ENCODE results near the gene P2RY2.

P2RY2 gene

DNA sequence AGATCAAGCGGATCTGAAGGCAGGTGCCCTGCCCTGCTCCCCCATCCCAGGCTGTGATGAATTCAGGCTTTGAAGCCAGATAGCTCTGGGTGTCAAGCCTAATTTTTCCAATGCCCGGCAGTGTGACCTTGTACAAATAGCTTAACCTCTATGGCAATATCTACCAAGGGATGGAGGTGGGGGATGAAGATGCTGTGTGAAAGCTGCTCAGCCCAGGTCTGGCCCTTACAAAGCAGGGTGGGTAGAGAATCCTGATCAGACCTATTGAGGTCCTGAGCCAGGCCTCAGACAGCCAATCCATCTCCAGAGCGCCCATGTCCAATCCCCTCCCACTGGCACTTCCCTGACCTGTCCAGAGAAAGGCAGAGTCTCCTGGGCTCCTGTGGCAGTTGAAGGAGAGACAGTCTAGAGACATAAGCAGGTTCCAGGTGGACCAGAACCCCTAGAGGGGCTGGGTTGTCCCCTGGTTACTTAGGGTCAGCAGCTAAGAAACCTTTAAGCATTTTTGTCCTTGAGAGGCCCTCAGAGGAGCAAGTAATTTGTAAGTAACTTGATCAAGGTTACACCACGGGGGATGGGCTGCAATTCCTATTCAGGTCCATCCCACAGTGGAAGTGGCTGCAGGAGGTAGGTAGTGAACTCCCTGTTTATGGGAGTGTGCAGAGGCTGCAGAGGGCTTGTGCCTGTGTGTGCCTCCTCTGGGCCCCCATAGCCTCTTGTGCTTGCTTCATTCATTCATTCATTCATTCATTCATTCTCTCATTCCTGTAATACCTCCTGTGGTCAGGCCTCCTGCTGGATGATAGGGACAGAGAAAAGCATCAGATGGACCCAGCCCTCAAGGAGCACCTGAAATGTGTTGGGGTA, 10.4 kb downstream of the P2RY2 start:
- H3K79me2 ChIP-seq (ENCODE audit: insufficient read depth, low read length) = no peaks in the 10 kb centered on the region
- no peaks in the 10 kb centered on the region for H3F3A ChIP-seq (ENCODE audit: insufficient read depth)
- H3K4me3 ChIP-seq (ENCODE audit: insufficient read depth, low read length, poor library complexity, severe bottlenecking) = no peak overlapping the region
- H3K9me2 ChIP-seq (replicated peaks; ENCODE audit: insufficient read depth, low read length) = no peaks in the 10 kb centered on the region
- no peaks in the 10 kb centered on the region for H3K27me3 ChIP-seq (ENCODE audit: low read length)
- H3K9ac ChIP-seq (ENCODE audit: low read length) = no peak overlapping the region
- H2AFZ ChIP-seq (ENCODE audit: low read depth, low read length, severe bottlenecking) = no peak overlapping the region
- no peaks in the 10 kb centered on the region for H3K9me3 ChIP-seq (ENCODE audit: insufficient read depth, low read length)
- TF ChIP-seq CTCF (IDR thresholded peaks at IDR 0.05; ENCODE audit: insufficient read depth, low read length, poor library complexity, severe bottlenecking) = no peak
- TF ChIP-seq EZH2phosphoT487 (conservative IDR thresholded peaks at IDR 0.05; ENCODE audit: low read length) = no peak
- no peak overlapping the region for H3K27ac ChIP-seq (ENCODE audit: low read depth, low read length)
- no peak overlapping the region for H3K4me2 ChIP-seq (ENCODE audit: low read depth, low read length, poor library complexity, severe bottlenecking)
- no peaks in the 10 kb centered on the region for H4K20me1 ChIP-seq (ENCODE audit: low read depth, low read length)
- H3K36me3 ChIP-seq (ENCODE audit: low read length) = no peaks in the 10 kb centered on the region

GRCh38 chr11:73229321-73229895, 11.3 kb downstream of the P2RY2 start:
- Histone ChIP-seq H3K9ac (ENCODE audit: low read length) (no peak overlapping the region), H3K9me3 (ENCODE audit: insufficient read depth, low read length) (no peaks in the 10 kb centered on the region), H2AFZ (ENCODE audit: low read depth, low read length, severe bottlenecking) (no peak overlapping the region), H3K4me2 (ENCODE audit: low read depth, low read length, poor library complexity, severe bottlenecking) (no peak overlapping the region), H3K36me3 (ENCODE audit: low read length) (no peaks in the 10 kb centered on the region), H3K9me2 (replicated peaks; ENCODE audit: insufficient read depth, low read length) (no peaks in the 10 kb centered on the region), H3K27me3 (ENCODE audit: low read length) (no peaks in the 10 kb centered on the region), H4K20me1 (ENCODE audit: low read depth, low read length) (no peaks in the 10 kb centered on the region), H3F3A (ENCODE audit: insufficient read depth) (no peaks in the 10 kb centered on the region), H3K27ac (ENCODE audit: low read depth, low read length) (no peak overlapping the region), H3K4me3 (ENCODE audit: insufficient read depth, low read length, poor library complexity, severe bottlenecking) (no peak overlapping the region), H3K79me2 (ENCODE audit: insufficient read depth, low read length) (no peaks in the 10 kb centered on the region)
- no peak for TF ChIP-seq EZH2phosphoT487 (conservative IDR thresholded peaks at IDR 0.05; ENCODE audit: low read length)
- no peak for TF ChIP-seq CTCF (IDR thresholded peaks at IDR 0.05; ENCODE audit: insufficient read depth, low read length, poor library complexity, severe bottlenecking)

- TF ChIP-seq CTCF (IDR thresholded peaks at IDR 0.05; ENCODE audit: insufficient read depth, low read length, poor library complexity, severe bottlenecking) = no peak
- no peak for TF ChIP-seq EZH2phosphoT487 (conservative IDR thresholded peaks at IDR 0.05; ENCODE audit: low read length)
- H3K9me2 ChIP-seq (replicated peaks; ENCODE audit: insufficient read depth, low read length) = no peaks in the 10 kb centered on the region
- no peak overlapping the region for H3K9ac ChIP-seq (ENCODE audit: low read length)
Measured at GRCh38 chr11:73229896-73230875, 12.1 kb downstream of the P2RY2 start.

More at GRCh38 chr11:73229896-73230875, 12.1 kb downstream of the P2RY2 start:
- no peak overlapping the region for H3K4me2 ChIP-seq (ENCODE audit: low read depth, low read length, poor library complexity, severe bottlenecking)
- no peak overlapping the region for H3K4me3 ChIP-seq (ENCODE audit: insufficient read depth, low read length, poor library complexity, severe bottlenecking)
- no peaks in the 10 kb centered on the region for H3K79me2 ChIP-seq (ENCODE audit: insufficient read depth, low read length)
- H3K27ac ChIP-seq (ENCODE audit: low read depth, low read length) = no peak overlapping the region
- no peak overlapping the region for H2AFZ ChIP-seq (ENCODE audit: low read depth, low read length, severe bottlenecking)
- H3K27me3 ChIP-seq (ENCODE audit: low read length) = no peaks in the 10 kb centered on the region
- H3K9me3 ChIP-seq (ENCODE audit: insufficient read depth, low read length) = no peaks in the 10 kb centered on the region
- no peaks in the 10 kb centered on the region for H3F3A ChIP-seq (ENCODE audit: insufficient read depth)
- no peaks in the 10 kb centered on the region for H4K20me1 ChIP-seq (ENCODE audit: low read depth, low read length)
- H3K36me3 ChIP-seq (ENCODE audit: low read length) = no peaks in the 10 kb centered on the region

Measured in SU-DHL-6 (cell line).